GM21381 (cell line): ENCODE data around the gene TLK2.
"Not testable (repeated sequence)": the region's sequence is repeated elsewhere in the genome, so short reads cannot be mapped to it uniquely, and the experiment has no call there.

Source experiments
- ATAC-seq: cut with Tn5 transposase; IDR thresholded peaks from one replicate; pipeline ENCODE4 v1.9.1; 2021; ENCODE audit warnings: mild to moderate bottlenecking, moderate library complexity; ENCODE audit not compliant: unreplicated experiment

Gene TLK2

DNA sequence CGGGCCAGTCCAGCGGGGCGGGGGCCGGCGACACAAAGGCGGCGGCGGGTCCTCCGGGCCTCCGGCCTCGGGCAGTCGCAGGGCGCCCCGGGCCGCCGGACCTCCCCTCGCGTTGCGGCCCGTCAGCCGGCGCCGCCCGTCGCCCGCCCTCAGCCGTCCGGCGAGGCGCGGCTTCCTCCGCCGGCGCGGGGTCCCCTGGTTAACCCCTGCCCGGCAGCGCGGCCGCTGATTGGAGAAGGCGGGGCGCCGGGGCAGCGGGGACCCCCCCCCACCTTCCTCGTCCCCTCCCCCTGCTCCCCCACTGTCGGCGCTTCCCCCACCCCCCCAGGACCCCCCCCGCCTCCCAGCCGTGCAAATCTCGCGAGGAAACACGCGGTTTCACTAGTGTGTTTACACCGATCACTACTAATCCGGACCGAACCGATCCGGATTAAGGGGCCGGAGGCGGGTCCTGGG, at the start of gene TLK2:
TLK2 (plus strand) TSS at position 402 of the 456 bp plus-strand sequence. CDS start 2,301 bp downstream, outside the sequence.
- peak; percentile 72 for ATAC-seq

DNA sequence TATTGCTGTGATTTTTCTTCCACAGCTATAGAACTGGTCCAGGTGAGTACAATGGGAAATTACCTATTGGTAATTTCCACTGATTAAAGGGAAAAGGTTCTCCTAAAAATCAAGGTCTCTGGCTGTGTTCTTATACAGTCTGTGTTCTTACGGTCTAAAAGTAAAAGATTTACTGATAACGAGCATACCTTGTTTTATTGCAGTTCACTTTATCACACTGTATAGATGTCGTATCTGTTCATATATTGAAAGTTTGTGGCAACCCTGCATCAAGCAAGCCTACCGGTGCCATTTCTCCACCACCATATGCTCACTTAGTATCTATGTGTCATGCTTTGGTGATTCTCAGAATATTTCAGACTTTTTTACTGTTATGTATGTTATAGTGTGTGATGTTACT, 43.4 kb upstream of the TLK2 start:
- ATAC-seq: not testable (repeated sequence)

DNA sequence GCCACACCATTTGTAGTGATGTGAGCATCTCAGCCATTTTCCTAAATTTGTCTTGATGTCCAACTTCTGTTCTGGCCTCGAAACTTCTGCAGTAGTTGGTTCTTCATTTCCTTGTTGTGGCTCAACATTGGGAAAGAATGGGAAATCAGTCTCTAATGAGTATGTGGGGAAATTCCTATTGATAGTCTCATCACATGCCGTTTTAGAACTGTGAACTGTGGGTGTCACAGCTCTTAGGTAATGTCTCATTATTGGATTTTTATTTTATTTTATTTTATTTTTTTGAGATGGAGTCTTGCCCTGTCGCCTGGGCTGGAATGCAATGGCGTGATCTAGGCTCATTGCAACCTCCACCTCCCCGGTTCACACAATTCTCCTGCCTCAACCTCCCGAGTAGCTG, 37.4 kb upstream of the TLK2 start:
- ATAC-seq: not testable (repeated sequence)

DNA sequence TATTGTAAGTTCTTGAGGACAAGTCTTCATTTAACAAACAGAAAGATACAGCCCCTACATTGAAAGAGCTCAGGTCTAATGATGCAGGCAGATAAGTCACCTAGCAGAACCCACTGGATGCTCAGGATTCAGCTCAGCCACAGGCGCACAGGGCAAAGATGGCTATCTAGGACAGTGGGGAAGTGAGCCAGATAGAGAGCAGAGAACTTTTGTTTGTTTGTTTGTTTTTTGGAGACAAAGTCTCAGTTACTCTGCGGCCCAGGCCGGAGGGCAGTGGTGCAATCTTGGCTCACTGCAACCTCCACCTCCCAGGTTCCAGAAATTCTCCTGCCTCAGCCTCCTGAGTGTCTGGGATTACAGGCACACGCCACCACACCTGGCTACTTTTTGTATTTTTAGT, 34.6 kb upstream of the TLK2 start:
- no peak for ATAC-seq

DNA sequence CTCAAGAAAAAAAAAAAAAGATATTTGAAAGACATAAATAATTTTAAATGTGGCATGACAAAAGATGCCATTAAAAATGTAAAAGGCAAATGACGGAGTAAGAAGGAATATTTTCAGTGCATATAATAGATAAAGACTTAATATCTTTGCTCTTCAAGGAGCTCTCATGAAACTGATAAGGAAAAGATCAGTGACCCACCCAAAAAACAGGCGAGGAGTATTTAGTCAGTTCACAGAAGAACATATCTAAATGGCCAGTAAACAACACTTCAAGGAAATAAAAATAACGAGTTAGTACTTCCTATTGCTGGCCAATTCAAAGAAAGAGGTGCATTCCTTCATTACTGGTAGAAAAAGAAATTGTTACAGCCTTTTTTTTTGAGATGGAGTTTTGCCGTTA, 32.8 kb upstream of the TLK2 start:
- not testable (repeated sequence) for ATAC-seq

DNA sequence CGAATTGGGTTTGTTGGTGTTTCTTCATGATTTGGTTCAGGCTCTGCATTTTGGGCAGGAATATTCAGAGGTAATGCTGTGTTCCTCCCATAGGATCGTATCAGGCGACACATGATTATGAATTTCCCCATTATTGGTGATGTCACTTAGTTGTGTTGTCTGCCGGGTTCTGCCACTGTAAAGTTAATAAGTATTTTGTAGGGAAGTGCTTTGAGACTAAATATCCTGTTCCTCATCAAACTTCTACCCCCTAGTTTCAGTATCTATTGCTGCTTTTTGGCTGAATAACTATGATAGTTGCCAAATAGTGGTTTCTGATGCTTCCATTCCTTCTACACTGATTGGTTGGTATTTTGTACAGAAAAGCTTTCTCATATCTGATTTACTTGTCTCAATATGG, 26.4 kb upstream of the TLK2 start:
- ATAC-seq: not testable (repeated sequence)

DNA sequence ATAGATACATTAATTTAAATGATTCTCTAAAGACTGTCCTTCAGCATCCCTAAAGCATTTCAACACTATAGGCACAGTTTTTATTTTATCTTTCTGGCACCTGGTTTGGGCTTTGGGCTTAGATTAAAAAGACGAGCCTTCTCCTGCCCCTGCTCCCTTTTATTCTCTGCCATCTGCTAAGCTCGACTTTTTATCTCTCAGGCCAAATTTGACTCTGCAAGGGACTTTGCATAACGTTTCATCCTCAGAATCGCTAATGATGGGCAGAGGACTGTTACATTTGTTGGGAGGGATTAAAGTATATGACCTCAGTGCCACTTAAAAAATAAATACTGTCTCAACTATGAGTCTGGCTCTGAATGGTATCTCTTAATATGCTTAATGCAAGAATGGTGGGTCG, 25.6 kb upstream of the TLK2 start:
- not testable (repeated sequence) for ATAC-seq

DNA sequence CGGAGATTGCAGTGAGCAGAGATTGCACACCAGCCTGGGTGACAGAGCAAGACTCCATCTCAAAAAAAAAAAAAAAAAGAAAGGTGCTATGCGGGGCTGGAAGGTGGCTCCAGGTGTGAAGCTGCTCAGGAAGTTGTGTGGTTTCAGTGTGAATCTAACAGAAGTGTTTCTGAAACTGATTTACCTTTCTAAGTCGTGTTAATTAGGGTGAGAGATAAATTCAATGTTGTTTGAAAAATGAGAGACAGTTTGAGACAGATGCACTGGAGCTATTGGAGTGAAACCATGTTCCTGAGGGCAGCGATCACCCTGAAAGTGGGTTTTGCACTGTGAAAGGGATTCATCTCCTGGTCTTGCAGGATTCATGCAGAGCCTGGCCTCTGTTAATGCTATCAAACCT, 25.0 kb upstream of the TLK2 start:
- ATAC-seq: peak; percentile 29

DNA sequence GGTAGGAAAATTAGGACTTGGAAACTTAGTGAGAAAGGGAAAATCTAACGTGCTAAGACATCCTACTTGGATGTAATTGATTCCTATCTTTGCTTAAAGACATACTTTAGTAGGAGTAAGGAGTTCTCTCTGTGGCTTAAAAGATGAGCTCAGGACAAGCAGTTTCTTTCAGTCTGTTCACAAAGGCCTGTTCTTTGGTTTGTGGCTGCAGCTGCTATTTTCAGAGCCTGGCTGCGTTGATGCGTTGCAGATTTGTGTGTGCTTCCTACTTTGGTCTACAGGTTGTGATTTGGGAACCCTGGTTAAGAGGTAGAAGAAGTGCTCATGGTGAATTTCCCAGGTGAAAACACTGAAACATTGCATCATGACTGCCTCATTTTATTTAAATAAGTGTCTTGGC, 24.5 kb upstream of the TLK2 start:
- peak; percentile 58 for ATAC-seq

DNA sequence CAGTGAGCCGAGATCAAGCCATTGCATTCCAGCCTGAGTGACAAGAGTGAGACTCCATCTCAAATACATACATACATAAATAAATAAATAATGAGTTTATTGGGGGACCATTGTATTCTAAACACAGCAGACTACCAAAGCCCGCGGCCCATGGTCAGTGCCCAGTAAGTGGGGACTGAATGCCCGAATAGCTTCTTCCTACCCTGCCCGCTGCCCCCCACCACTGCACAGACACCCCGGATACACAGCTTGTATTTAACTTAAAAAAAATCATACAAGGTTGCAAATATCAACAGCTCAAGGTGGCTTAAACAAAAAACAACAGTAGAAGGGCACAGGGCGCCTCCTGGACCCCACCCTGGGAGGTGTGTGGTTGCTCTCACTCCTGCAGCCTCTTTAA, 22.6 kb upstream of the TLK2 start:
- no peak for ATAC-seq

DNA sequence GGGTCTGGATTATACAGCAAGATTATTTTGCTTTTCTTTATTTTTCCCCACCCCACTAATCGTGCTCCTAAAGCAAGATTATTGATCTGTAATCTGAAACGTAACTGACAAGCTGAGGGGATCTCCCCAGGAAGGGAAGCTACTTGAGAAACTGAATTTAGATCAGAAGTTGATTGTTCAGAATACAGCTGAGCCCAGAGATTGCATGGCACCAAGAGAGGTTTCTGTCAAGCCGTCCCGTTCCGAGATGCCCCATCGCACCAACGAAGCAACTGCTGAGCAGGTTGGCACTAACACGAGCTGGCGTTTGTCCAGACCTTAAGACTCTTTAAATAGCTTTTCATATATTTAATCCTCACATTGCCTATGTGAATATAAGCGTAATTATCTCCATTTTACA, 20.1 kb upstream of the TLK2 start:
- ATAC-seq: not testable (repeated sequence)

DNA sequence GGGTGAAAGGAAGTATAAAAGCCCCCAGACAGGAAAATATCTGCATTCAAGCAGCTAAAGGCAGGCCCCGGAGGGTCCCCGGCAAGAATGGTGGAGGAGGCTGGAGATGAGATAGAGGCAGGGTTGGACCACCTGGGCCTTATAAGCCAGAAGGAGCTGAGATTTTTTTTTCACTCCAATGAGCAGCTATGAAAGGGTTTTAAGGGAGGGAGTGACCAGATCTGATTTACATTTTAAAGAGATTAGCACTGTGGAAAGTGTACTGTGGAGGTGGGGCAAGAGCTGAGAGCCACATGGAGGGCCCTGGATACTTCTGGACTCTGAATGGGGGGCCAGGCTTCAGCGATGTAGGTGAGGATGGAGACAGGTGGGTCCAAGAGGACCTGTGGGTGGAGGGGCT, 14.2 kb upstream of the TLK2 start:
- not testable (repeated sequence) for ATAC-seq

DNA sequence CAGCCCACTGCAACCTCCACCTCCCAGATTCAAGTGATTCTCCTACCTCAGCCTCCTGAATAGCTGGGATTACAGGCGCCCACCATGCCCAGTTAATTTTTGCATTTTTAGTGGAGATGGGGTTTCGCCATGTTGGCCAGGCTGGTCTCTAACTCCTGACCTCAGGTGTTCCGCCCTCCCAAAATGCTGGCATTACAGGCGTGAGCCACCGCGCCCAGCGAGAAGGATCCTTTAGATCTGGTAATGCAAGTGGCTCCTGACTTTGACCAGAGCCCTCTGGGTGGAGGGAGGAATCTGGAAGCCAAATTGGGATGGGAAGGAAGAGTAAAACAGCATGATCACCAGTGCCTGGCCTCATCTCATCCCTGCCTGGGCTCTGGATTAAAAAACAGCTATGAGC, 13.4 kb upstream of the TLK2 start:
- ATAC-seq: not testable (repeated sequence)

DNA sequence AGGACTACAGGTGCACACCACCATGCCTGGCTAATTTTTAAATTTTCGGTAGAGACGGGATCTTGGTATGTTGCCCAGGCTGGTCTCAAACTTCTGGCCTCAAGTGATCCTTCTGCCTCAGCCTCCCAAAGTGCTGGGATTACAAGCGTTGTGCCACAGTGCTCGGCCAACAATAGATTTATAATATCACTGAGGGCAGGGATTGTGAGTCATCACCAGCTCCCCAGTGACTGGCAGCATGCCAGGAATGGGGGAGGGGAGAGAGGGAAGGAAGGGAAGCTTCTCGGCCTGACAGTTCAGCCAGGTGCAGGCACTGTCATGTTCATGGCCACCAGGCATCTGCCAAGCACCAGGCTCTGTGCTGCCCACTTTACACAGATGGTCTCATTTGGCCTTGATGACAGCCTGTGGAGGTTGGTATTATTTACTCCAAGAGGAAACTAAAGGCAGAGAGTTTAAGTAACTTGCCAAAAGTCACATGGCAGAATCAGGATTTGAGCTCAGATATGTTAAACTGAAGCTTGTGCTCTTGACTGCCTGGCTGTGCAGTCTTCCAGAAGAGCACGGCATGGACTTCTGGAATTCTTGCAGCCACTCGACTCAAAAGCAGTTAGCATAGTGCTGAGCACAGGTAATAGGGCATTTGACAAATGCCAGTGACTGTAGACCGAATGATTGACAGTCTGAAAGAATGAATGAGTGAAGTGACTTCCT, 7.8 kb upstream of the TLK2 start:
- not testable (repeated sequence) for ATAC-seq

DNA sequence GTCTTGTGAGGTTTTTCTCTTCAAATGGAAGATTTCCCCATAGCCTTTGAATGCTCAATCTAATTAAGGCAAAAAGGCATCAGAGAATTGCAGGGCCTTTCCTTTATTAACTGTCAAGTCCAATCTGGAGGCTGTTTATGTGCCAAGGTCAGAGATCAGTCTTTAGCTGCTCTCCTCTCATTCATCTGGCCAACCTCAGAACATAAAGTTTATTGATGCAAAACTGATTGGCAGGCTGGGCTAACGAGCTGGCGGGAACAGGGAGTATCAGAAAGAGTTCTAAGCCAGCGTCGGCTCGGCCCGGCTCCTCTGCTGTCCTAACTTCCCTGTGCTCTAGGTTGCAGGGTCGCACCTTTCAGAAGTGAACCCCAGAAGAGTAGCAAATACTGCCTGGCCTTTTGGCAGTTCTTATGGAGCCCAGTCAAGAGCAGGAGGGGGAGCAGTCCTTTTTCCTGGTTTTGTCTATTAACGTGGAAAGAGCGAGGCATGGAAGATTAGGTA, 7.2 kb upstream of the TLK2 start:
- ATAC-seq: not testable (repeated sequence)

DNA sequence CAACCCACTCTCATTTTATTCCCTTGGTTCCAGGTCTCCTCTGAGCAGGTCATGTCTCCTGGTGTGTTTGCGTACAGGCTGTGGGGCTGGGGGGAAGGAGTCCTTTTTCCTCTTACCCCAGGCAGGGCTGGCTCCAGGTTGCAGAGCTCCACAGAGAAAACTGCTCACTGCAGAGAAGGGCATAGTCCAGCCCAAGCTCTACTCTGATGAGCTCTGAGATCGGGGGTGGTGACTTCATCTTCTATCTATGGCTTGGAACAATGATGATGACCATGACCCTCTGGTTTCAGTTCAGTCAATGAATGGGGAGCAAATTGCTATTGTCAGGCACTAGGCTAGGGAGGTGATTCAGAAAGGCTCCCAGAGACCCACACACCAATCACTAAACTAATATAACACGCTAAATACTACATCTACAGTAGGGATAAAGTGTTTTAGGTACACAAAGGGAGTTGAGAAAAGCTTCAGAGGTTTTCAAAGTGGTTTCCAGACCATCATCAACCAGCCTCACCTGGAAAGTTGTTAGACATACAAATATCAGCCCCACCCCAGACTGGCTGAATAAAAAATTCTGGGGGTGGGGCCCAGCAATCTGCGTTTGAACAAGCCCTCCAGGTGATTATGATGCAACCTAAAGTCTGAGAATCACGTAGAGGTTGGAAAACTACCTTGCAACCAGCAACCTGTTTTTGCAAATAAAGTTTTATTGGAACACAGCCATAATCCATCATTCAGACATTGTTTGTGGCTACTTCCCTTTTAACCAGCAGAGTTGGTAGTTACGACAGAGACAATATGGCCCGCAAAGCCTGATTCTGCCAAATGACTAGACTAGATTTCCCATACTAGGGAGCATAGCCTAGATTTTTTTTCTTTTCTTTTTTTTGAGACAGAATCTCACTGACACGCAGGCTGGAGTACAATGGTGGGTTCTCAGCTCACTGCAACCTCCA, 5.3 kb upstream of the TLK2 start:
- not testable (repeated sequence) for ATAC-seq

DNA sequence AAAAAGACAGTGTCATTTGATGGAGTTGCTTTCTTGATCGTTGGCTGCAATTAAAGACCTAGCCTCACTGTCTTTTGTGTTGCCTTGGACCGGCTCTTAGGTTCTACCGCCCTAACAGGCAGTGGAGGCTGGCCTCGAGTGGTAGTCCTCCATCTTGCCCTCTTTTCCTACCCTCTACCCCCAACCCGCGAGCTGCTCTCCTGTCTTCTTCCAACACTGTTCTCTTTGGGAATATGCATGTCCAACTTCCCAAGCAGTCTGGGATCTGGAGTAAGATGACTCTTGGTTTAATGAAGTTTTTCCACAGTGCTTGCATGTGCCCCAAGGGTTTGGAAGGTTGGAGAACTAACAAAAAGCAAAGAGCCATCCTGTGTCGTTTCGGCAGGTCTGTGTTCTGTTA, 1.5 kb upstream of the TLK2 start:
- not testable (repeated sequence) for ATAC-seq

DNA sequence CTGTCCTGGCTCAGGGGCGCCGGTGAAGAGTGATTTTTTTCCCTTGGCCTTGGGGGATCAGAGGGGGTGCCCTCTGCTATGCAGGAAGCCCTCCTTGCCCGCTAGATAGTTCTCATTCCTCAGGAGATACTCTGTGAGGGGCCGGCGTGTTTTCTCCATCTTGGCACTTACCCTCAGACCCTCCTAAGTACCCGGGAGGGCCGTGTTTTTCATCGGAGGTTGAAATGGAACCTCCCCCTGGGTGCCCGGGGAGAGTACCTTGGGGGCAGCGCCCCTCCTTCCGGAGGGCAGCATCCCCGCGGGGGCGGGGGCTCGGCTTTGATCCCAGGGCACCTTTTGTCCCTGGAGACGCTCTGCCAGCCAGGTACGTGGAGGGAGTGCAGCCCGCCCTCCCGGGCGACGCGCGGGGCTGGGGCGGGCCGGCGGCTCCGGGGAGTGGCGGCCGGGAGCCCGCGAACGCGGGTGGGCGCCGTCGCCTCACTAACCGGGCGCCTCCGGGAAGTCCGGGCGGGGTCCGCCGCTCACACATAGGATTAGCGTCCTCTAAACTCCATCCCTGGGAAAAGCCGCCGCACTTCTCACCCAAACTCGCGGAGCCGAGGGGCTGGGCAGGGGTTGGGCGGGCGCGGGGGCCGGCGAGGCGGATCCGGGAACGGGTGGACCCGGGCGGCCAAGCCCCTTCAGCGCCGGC, 762 bp upstream of the TLK2 start:
- ATAC-seq: peak; percentile 27

DNA sequence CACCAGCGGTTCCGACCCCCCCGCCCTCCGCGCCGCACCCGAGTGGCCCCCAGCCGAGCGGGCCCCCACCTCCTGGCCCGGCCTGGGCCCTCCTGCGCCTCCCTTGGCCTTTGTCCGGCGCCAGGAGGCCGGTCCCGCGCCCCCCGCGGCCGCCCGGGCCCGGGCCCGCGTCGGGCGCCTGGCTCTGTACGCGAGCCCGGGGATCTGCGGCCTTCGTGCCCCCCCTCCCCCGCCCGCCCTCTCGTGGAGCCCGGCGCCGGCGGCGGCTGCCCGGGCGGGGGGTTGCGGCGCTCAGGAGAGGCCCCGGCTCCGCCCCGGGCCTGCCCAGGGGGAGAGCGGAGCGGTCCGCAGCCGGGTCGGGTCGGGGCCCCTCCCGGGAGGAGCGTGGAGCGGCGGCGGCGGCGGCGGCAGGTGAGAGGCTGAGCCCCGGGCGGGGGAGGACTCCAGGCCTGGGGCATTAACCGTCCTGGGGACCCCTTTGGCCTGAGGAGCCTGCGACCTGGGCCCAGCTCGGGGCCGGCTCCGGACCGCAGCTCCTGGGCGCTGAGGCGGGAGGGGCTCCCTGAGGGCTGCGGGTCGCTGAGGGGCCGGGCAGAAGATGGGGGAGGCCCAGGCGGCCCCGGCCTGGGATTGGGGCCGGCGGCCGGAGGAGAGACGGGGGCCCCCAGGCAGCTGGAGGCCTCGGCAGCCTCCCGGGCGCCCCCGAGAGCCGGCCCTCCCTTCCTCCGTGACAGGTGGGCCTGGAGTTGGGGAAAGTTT, 434 bp downstream of the TLK2 start:
- ATAC-seq: peak; percentile 32

DNA sequence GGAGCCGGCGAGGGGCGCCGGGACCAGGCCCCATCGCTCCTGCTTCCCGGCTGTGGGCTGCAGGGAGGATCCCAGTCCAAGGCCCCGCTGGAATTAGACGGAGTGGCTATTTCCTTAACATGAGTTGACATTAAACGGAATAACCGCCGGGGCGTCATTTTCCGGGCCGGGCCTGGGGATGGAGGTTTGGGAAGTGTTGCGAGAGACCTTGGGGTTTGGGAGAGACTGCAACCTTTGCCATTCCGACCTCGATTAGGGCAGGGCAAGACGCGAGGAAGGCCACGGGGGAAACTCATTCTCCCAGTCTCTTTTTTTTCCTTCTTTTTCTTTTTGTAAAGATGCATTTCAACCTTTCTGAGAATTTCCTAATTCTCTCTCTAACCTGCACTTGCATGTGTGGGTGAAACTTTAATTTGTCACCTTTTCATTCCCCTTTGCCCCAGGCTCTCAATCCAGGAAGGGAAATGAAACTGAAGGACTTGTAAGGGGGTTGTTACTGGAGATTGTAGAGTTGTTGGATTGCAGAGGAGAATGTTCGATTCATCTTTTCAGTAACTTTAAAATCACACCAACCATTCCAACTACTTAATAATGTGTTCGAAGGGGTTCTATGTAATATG, 1.1 kb downstream of the TLK2 start:
- not testable (repeated sequence) for ATAC-seq
